Measurements from ENCODE around the gene BCAS3. TPM values are rescaled to one million over a fixed set of nuclear protein-coding genes. Genes with fewer than 3 reads are reported as not detected.

Gene BCAS3
- total and polyA plus RNA-seq, 9 donors: 9.4 to 37.0 (median 21.6) TPM

GRCh38 chr17:60887614-60888028, 210.0 kb downstream of the BCAS3 start:
- Histone ChIP-seq H3K36me3 (no peaks in the 10 kb centered on the region), H3K27ac (no peak overlapping the region), H3K4me3 (no peak overlapping the region), H3K27me3 (no peaks in the 10 kb centered on the region), H3K4me1 (ENCODE audit: insufficient read depth) (no peaks in the 10 kb centered on the region), H3K9me3 (no peaks in the 10 kb centered on the region)
- intact Hi-C loops (cut with DNase I): no loop called here
- no peak for DNase-seq
- TF ChIP-seq POLR2A (IDR thresholded peaks at IDR 0.05) (no peak), EP300 (IDR thresholded peaks at IDR 0.05) (no peak), CTCF (IDR thresholded peaks at IDR 0.05) (no peak)

- intact Hi-C loops (cut with DNase I): no loop called here
- Histone ChIP-seq H3K36me3 (no peaks in the 10 kb centered on the region), H3K4me3 (no peak overlapping the region), H3K27ac (no peak overlapping the region), H3K4me1 (ENCODE audit: insufficient read depth) (no peaks in the 10 kb centered on the region), H3K27me3 (no peaks in the 10 kb centered on the region), H3K9me3 (no peaks in the 10 kb centered on the region)
- TF ChIP-seq CTCF (IDR thresholded peaks at IDR 0.05) (no peak), EP300 (IDR thresholded peaks at IDR 0.05) (no peak), POLR2A (IDR thresholded peaks at IDR 0.05) (no peak)
- no peak for DNase-seq
- WGBS, 3 donors: 82 to 89% (median 82%) methylated on average over 5 of the region's 5 CpGs
These were observed 211.4 kb downstream of the BCAS3 start for GRCh38 chr17:60888812-60889709.

- no peak overlapping the region for H3K27ac ChIP-seq
- no peaks in the 10 kb centered on the region for H3K36me3 ChIP-seq
- intact Hi-C loops (cut with DNase I): no loop called here
- TF ChIP-seq CTCF (IDR thresholded peaks at IDR 0.05): no peak
- no peak for TF ChIP-seq POLR2A (IDR thresholded peaks at IDR 0.05)
- TF ChIP-seq EP300 (IDR thresholded peaks at IDR 0.05): no peak
- H3K9me3 ChIP-seq: no peaks in the 10 kb centered on the region
- no peak overlapping the region for H3K4me3 ChIP-seq
- DNase-seq: no peak
- H3K27me3 ChIP-seq: no peaks in the 10 kb centered on the region
- H3K4me1 ChIP-seq (ENCODE audit: insufficient read depth): no peaks in the 10 kb centered on the region
- WGBS, 3 donors: 83 to 94% (median 92%) methylated on average over 2 of the region's 2 CpGs
These were observed 213.5 kb downstream of the BCAS3 start for GRCh38 chr17:60891149-60891548.

- TF ChIP-seq POLR2A (IDR thresholded peaks at IDR 0.05): no peak
- TF ChIP-seq EP300 (IDR thresholded peaks at IDR 0.05): no peak
- TF ChIP-seq CTCF (IDR thresholded peaks at IDR 0.05): no peak
- intact Hi-C loops (cut with DNase I): no loop called here
- Histone ChIP-seq H3K27me3 (no peaks in the 10 kb centered on the region), H3K4me3 (no peak overlapping the region), H3K36me3 (no peaks in the 10 kb centered on the region), H3K9me3 (no peaks in the 10 kb centered on the region), H3K4me1 (ENCODE audit: insufficient read depth) (no peaks in the 10 kb centered on the region), H3K27ac (no peak overlapping the region)
- 93 to 100% (median 96%) methylated on average over 5 of the region's 5 CpGs for WGBS, 3 donors
- DNase-seq: no peak
These were observed 215.8 kb downstream of the BCAS3 start for GRCh38 chr17:60893475-60893874.

All from ovary (tissue), 9 donors.